Measurements from ENCODE around the gene C9orf72.
"Not testable (repeated sequence)": the region's sequence is repeated elsewhere in the genome, so short reads cannot be mapped to it uniquely, and the experiment has no call there.

The C9orf72 gene

DNA sequence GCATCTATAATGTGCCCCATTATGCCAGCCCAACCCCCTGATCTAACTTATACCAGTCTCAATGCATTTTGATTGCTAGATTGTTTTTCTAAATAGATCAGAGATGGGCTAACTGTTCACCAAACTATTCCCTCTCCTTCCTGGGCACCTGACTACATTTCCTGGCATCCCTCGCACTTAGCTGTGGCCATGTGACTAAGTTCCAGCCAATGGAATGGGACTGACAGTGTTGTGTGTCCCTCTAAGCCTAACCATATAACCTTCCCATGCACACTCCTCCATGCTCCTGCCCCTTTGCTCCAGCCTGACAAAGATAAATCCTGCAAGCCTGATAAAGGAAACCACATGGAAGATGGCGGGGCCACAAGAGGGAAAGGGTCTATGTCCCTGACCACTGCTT lies 61.5 kb downstream of the C9orf72 start:
- no peak overlapping the region for H3K4me3 ChIP-seq (ENCODE audit: low read depth, low read length)
- no peak for DNase-seq (ENCODE audit: low read depth)
- TF ChIP-seq, protein P1, sequence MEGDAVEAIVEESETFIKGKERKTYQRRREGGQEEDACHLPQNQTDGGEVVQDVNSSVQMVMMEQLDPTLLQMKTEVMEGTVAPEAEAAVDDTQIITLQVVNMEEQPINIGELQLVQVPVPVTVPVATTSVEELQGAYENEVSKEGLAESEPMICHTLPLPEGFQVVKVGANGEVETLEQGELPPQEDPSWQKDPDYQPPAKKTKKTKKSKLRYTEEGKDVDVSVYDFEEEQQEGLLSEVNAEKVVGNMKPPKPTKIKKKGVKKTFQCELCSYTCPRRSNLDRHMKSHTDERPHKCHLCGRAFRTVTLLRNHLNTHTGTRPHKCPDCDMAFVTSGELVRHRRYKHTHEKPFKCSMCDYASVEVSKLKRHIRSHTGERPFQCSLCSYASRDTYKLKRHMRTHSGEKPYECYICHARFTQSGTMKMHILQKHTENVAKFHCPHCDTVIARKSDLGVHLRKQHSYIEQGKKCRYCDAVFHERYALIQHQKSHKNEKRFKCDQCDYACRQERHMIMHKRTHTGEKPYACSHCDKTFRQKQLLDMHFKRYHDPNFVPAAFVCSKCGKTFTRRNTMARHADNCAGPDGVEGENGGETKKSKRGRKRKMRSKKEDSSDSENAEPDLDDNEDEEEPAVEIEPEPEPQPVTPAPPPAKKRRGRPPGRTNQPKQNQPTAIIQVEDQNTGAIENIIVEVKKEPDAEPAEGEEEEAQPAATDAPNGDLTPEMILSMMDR (IDR thresholded peaks at IDR 0.05; ENCODE audit: insufficient read depth, low read depth, low read length, missing control alignments): no peak

DNA sequence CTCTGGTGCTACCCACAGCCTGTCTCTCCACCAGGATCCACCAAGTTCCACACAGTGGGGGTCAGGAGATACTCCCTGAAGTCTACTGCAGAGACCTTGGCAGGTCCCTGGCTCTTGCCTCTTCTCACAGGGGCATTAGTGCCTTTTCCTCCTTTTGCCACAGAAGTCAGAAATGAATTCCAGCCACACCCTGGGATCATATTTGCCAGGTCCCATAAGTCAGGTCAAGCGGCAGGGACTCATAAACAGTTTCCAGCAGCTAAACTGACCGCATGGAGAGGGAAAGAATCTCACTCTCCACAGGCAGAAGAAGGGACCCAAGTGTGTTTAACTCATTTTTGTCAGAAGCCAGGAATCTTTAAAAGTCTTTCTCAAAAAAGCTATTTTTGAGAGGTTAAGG lies 62.5 kb downstream of the C9orf72 start:
- no peak overlapping the region for H3K4me3 ChIP-seq (ENCODE audit: low read depth, low read length)
- DNase-seq (ENCODE audit: low read depth): no peak
- TF ChIP-seq, protein P1 (IDR thresholded peaks at IDR 0.05; ENCODE audit: insufficient read depth, low read depth, low read length, missing control alignments): no peak

DNA sequence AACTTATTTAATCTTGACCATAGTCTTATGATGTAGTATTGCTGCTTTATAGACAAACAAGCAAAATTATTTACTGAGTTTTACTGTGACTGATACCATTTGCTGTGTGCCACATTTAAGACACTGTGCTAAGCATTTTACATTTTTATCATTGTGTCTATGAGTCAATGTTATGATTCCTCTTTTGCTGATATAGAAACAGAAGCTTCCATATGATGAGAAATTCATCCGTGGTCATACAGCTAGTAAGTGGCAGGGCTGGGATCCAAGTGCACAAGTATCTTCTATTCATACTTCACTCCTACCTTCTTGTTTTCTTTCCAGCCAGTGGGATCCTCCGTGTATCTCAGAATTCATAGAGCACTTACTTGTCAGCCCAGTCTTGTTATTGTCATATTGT lies 66.3 kb downstream of the C9orf72 start:
- TF ChIP-seq, protein P1 (IDR thresholded peaks at IDR 0.05; ENCODE audit: insufficient read depth, low read depth, low read length, missing control alignments): no peak
- no peak overlapping the region for H3K4me3 ChIP-seq (ENCODE audit: low read depth, low read length)
- no peak for DNase-seq (ENCODE audit: low read depth)

DNA sequence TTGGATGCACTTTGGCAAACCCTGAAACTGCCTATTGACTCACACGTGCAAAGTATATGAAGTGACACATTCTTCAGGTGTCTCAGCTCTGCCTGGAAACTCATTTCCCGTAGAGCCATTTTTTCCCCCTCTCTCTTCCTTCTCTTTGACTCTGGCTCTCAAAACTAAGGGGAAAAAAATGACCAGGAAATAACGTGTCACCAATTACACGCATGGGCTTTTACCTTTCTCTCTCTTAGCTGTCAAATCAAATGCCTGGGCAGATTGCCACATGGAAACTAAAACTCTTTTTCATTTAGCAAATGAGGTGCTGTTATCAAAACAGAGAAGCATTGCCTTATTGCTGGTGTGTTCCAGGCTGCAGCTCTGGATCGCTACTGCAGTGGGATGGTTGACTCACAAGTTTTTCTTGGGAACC lies 67.5 kb downstream of the C9orf72 start:
- TF ChIP-seq, protein P1 (IDR thresholded peaks at IDR 0.05; ENCODE audit: insufficient read depth, low read depth, low read length, missing control alignments): no peak
- DNase-seq (ENCODE audit: low read depth): no peak
- H3K4me3 ChIP-seq (ENCODE audit: low read depth, low read length): no peak overlapping the region

DNA sequence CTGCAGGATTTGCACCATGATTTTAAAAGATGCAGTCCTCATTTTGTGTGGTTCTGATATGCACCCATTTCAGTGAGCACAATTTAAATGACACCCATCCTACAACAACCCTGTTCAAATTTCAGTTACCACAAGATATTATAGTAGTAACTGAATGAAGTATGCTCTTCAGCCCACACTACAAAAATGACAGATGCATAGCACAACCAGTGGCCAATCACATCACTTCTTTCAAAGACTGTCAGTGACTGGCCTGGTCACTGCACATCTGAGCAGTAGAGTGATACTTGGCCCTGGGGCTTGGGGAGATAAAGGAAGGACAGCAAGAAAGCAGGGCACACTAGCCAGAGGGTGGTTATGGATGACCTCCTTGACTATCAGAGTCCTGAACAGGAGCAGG lies 69.0 kb downstream of the C9orf72 start:
- no peak overlapping the region for H3K4me3 ChIP-seq (ENCODE audit: low read depth, low read length)
- no peak for DNase-seq (ENCODE audit: low read depth)
- TF ChIP-seq, protein P1 (IDR thresholded peaks at IDR 0.05; ENCODE audit: insufficient read depth, low read depth, low read length, missing control alignments): no peak

DNA sequence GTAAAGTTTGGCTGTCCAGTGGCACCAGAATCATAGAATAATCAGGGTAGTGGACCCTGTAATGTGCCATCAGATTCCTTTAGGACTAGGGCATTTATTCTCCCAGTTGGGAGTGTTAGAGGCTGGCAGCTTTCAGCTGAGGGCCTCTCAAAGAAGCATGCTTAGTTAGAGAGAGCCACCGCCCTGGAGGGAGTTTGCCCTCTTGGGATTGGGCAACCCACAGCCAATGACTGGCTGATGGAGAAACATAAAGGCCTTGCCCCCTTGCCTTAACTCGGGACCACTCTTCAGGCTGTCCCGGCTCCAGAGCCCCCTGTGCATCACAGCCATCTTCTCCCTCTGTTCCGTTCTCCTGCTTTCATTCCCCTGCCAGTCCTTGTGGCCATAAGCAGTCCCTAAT lies 69.7 kb downstream of the C9orf72 start:
- TF ChIP-seq, protein P1 (IDR thresholded peaks at IDR 0.05; ENCODE audit: insufficient read depth, low read depth, low read length, missing control alignments): no peak
- DNase-seq (ENCODE audit: low read depth): no peak
- H3K4me3 ChIP-seq (ENCODE audit: low read depth, low read length): no peak overlapping the region

DNA sequence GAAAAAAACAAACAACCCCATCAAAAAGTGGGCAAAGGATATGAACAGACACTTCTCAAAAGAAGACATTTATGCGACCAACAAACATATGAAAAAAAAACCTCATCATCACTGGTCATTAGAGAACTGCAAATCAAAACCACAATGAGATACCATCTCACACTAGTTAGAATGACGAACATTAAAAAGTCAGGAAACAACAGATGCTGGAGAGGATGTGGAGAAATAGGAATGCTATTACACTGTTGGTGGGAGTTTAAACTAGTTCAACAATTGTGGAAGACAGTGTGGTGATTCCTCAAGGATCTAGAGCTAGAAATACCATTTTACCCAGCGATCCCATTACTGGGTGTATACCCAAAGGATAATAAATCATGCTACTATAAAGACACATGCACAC lies 72.4 kb downstream of the C9orf72 start:
- not testable (repeated sequence) for H3K4me3 ChIP-seq (ENCODE audit: low read depth, low read length); DNase-seq (ENCODE audit: low read depth)

All from GM12865 (cell line).